Psoas muscle (tissue), 8 donors: ENCODE results near the gene MAP3K6. TPM values are rescaled to one million over a fixed set of nuclear protein-coding genes. Genes with fewer than 3 reads are reported as not detected.

Experiments
- ATAC-seq, 4 donors: fragments of 200-7000 bp; cut with Tn5 transposase; one replicate each; pipeline ENCODE4 v1.9.1; 2020; ENCODE audit warnings: moderate library complexity in 3 of 4, mild to moderate bottlenecking in 2 of 4
- DNase-seq, 2 donors: peaks; one replicate each; pipeline ENCODE4 v3.0.0-alpha.2; 2020
- H3K27ac ChIP-seq: fragments of 200-600 bp; one replicate; pipeline ENCODE4 v1.8.0; 2022
- H3K27me3 ChIP-seq, 3 donors: fragments of 200-600 bp in 1 of 3; one replicate each; pipeline versions ENCODE4 v1.6.1 to v1.8.0; 2013 to 2022; ENCODE audit warnings: low read length in 2 of 3, mild to moderate bottlenecking in 2 of 3, moderate library complexity in 1 of 3; ENCODE audit not compliant: insufficient read depth in 3 of 3
- H3K36me3 ChIP-seq, 2 donors: fragments of 200-600 bp in 1 of 2; one replicate each; pipeline versions ENCODE4 v1.6.1 to v1.8.0; 2013 to 2022; ENCODE audit warnings: low read depth in 1 of 2, mild to moderate bottlenecking in 1 of 2, moderate library complexity in 1 of 2; ENCODE audit not compliant: insufficient read depth in 1 of 2
- H3K4me1 ChIP-seq: fragments of 200-600 bp; one replicate; pipeline ENCODE4 v1.8.0; 2022
- H3K4me3 ChIP-seq: fragments of 200-600 bp; one replicate; pipeline ENCODE4 v1.8.0; 2022; ENCODE audit warnings: mild to moderate bottlenecking
- H3K9me3 ChIP-seq: fragments of 200-600 bp; one replicate; pipeline ENCODE4 v1.8.0; 2022
- WGBS, 3 donors: extraction: QIAGEN DNeasy Blood & Tissue Kit; methylation state at CpG; one replicate each; pipeline versions ENCODE4 v1.1.6 to v1.1.7; 2013; 5-methylcytosine and 5-hydroxymethylcytosine counted together
- intact Hi-C, 2 donors: fragments of 100-400 bp; cut with DNase I; formaldehyde crosslinking; loops; one replicate each; pipeline versions ENCODE4 v1.11.0 to v1.14.2; 2022
- polyA plus RNA-seq, 3 donors: library from polyadenylated mRNA; stranded (reverse); fragments of 200-250 nt; gene quantifications; one replicate each; pipeline ENCODE4 v1.2.3, GENCODE V29; 2013
- total RNA-seq, 4 donors: library from RNA; stranded (reverse); fragmentation: NEBNext Ultra II Directional in 2 of 4; extraction: Animal tissue kit (Norgen Biotek cat#: 25700) in 2 of 4; gene quantifications; one replicate each; pipeline versions ENCODE4 v1.2.1 to v1.2.4, GENCODE V29; 2021 to 2023
- TF ChIP-seq, protein P1 (sequence below): fragments of 200-600 bp; IDR thresholded peaks from one replicate; pipeline ENCODE4 v1.8.0; 2022; ENCODE audit warnings: antibody characterized with exemption
- donor health status: healthy with polysubstance abuse.
- donor health status: DM: no; HTN: no; CAD: no; lungs with moderate emphysema.
- donor health status: Bipolar disorder and iron deficiency.
- donor health status: healthy.
- donor health status: DM: yes; HTN: yes; CAD: no.
- donor health status: DM: no; HTN: no; CAD: no.
- donor health status: DM: no; HTN: no; CAD: no.
- donor health status: DM: yes; HTN: yes; CAD: no.

The MAP3K6 gene
- total and polyA plus RNA-seq, 7 donors = 11.1 to 29.8 (median 17.6) TPM

DNA sequence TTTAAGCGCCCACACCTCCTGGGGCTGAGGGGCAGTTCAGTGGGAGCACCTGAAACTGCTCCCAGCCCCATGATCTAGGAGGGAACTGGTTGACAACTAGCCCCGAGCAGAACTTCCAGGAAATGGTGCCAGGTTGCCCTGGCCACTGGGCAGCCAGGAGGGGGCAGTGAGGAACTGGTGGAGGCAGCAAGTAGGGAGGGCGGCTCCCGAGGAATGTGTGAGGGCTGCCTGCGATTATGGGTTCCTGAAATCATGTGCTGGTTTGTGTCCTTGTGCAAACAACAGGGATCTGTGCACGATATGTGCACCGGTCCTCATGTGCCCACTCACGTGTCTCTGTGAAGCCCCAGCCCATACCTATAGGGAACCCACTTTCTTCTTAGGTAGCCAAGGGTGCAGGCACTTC, 35.6 kb upstream of the MAP3K6 start:
- ATAC-seq (peak; percentile 52 to 71 (median 59)), DNase-seq (peak; percentile 75 to 89)
- Histone ChIP-seq H3K27ac (peak overlapping the region; percentile 85), H3K4me1 (peaks cover 50% of the 10 kb centered on the region), H3K4me3 (peak overlapping the region; percentile 45), H3K36me3 (peaks cover 0 to 9% of the 10 kb centered on the region in 2 donors), H3K27me3 (peaks cover 0 to 3% (median 0%) of the 10 kb centered on the region in 3 donors), H3K9me3 (no peaks in the 10 kb centered on the region)
- WGBS, 3 donors = 21 to 22% (median 22%) methylated on average over 8 of the region's 8 CpGs
- TF ChIP-seq, protein P1, sequence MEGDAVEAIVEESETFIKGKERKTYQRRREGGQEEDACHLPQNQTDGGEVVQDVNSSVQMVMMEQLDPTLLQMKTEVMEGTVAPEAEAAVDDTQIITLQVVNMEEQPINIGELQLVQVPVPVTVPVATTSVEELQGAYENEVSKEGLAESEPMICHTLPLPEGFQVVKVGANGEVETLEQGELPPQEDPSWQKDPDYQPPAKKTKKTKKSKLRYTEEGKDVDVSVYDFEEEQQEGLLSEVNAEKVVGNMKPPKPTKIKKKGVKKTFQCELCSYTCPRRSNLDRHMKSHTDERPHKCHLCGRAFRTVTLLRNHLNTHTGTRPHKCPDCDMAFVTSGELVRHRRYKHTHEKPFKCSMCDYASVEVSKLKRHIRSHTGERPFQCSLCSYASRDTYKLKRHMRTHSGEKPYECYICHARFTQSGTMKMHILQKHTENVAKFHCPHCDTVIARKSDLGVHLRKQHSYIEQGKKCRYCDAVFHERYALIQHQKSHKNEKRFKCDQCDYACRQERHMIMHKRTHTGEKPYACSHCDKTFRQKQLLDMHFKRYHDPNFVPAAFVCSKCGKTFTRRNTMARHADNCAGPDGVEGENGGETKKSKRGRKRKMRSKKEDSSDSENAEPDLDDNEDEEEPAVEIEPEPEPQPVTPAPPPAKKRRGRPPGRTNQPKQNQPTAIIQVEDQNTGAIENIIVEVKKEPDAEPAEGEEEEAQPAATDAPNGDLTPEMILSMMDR = peak; percentile 56
- intact Hi-C loops = loop anchor here in 1 of 2 donors (5.0 kb wide), 1 partner anchor 260 kb away; no protein-coding TSS in a partner anchor

DNA sequence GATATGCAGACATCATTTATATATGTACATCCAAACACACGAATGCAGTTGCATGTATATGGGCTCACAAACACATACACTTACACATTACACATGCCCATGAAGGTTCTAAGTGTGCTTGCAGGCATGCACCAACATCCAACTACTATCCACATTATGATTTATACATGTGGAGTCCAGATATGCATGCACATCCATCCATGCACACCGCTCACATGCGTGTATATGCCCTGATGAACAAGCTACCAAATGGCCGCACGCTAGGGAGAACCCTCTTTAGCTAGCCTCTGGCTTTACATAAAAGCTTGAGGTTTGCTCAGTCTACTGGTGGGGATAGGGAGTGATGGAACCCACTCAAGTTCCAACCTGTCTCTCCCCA, 34.2 kb upstream of the MAP3K6 start:
- Histone ChIP-seq H3K36me3 (no peaks in the 10 kb centered on the region), H3K9me3 (no peaks in the 10 kb centered on the region), H3K27ac (no peak overlapping the region), H3K4me1 (peaks cover 39% of the 10 kb centered on the region), H3K27me3 (peaks cover 0 to 3% (median 0%) of the 10 kb centered on the region in 3 donors), H3K4me3 (no peak overlapping the region)
- WGBS, 3 donors = 84% methylated on average over 5 of the region's 5 CpGs
- DNase-seq (no peak), ATAC-seq (no peak)
- TF ChIP-seq, protein P1 = no peak
- intact Hi-C loops = loop anchor here (2.0 to 5.0 kb wide), 2 partner anchors 202 to 261 kb away; no protein-coding TSS in a partner anchor

DNA sequence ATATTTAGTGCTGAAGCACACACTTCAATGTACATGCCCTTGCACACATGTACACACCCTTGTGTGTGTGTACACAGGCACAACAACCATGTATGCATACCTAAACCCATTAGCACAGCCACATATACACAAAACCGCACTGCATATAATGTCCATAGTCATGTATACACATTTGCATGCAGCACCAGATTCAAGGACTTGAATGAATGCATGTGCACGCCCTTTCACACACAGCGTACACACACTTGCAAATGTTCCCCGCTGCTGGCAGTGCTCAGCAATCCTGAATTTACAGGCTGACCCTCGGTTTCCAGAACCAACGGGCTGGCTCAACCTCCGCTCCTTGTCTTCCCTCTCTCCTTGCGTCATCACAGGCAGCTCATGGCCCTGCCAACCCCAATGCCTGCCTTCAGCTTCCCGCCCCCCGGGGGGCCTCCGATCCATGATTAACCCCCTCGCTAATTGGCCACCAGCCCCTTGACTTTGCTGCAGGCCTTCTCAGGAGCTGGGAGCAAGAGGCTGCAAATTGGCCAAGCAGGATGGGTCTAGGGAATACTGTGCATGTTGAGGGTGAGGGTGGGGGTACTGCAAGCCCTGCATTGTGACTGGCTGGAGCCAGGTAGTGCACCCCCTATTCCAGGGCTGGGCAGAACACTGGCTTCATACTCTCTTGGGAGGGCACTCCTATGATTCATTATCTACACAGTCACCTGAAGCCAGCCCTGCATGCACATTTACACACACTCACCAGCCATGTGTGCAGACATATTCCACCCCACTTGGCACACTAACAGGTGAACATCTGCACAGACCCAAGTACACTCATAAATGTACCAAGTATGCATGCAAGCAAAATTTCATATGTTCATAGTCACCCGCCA, 33.6 kb upstream of the MAP3K6 start:
- ATAC-seq = no peak
- H3K27me3 ChIP-seq = peaks cover 0 to 3% (median 0%) of the 10 kb centered on the region in 3 donors
- peaks cover 34% of the 10 kb centered on the region for H3K4me1 ChIP-seq
- WGBS, 3 donors = 38 to 49% (median 41%) methylated on average over 13 of the region's 13 CpGs
- no peak for DNase-seq
- intact Hi-C loops = loop anchor here (2.0 to 5.0 kb wide), 2 partner anchors 202 to 262 kb away; no protein-coding TSS in a partner anchor
- no peak overlapping the region for H3K27ac ChIP-seq
- no peak overlapping the region for H3K4me3 ChIP-seq
- no peaks in the 10 kb centered on the region for H3K9me3 ChIP-seq
- H3K36me3 ChIP-seq = no peaks in the 10 kb centered on the region
- TF ChIP-seq, protein P1 = no peak

DNA sequence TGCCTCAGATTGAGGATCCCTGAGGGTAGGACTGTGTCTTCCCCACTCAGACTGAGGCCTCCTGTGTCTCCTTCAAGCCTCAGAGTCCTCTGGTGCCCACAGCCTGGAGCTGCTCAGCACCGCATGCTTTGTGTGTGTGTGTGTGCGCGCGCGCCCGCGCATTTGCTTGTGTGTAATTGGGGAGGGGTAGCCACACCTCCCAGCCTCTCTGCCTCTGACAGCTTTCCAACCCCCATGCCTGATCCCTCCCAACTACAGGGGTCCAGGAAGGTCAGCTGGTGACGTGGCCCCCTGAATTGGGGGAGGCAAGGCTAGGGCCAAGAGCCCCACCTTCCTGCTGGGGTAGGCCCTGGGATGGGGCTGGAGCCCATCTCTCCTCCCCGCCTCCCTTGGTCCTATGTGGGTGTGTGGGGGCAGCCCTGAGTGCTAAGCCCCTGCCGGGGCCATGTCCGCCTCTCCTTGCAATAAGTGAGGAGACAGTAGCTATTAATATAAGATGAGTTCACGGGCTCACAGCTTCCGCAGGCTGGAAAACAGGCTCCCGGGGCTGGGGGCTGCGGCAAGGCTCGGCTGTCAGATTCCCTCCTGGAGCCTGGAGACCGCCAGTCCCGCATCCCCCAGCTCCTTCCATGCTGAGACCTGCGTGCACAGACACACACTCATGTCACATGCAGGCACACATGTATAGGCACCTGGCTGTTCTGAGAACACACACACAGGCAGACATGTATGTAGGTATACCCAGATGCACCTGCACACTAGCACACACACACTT, 32.7 kb upstream of the MAP3K6 start:
- 53 to 61% (median 56%) methylated on average over 19 of the region's 19 CpGs for WGBS, 3 donors
- intact Hi-C loops = loop anchor here (2.0 to 5.0 kb wide), 2 partner anchors 203 to 263 kb away; no protein-coding TSS in a partner anchor
- Histone ChIP-seq H3K27ac (no peak overlapping the region), H3K4me3 (no peak overlapping the region), H3K4me1 (peaks cover 25% of the 10 kb centered on the region), H3K36me3 (no peaks in the 10 kb centered on the region), H3K27me3 (peaks cover 0 to 3% (median 0%) of the 10 kb centered on the region in 3 donors), H3K9me3 (no peaks in the 10 kb centered on the region)
- DNase-seq (no peak), ATAC-seq (no peak)
- TF ChIP-seq, protein P1 = no peak
